GM21526 (cell line): ENCODE data around the gene GCK.

Experiments
- ATAC-seq: cut with Tn5 transposase; IDR thresholded peaks from one replicate; pipeline ENCODE4 v1.9.1; 2021; ENCODE audit warnings: moderate library complexity; ENCODE audit not compliant: unreplicated experiment, low FRiP score

The GCK gene

DNA sequence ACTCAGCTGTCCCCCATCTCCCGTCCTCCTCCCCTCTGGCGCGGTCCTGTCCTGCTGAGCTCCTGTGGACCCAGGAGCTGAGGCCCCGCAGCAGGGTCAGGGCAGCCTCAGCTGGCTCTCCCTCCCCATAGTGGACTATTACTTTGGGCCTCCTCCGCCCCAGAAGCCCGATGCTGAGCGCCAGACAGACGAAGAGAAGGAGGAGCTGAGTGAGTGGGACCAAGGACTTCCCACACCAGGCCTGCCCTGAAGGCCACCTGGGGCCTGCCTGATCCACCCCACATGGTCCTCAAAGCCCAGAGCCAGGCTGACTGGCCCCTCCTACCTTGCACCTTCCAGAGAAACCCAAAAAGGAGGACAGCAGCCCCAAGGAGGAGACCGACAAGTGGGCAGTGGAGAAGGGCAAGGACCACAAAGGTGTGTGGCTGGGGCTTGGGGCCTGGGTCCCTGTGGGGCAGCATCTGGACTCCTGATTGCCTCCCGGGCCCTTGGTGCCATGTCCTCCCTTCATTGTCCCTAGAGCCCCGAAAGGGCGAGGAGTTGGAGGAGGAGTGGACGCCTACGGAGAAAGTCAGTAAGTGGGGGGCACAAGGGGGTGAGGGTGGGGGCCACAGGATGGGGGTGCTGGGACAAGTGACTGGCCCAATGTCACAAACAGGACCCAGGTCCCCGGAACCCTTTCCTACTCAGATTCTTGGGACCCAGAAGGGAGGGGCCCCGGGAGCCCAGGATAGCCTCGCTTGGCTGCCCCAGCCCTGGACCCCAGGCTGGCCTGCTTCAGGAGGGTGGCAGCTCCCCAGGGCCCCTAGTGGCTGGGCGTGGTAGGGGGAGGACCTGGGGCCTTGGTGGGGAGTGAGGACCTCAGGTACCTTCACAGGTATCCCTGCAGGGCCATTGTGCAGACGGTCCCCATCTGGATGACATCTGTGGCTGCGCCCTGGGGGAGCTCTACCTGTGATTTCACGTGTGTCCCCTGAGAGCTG is 80.2 kb downstream of the GCK start:
- no peak for ATAC-seq

GRCh38 chr7:44107961-44108767 is 81.1 kb downstream of the GCK start:
- no peak for ATAC-seq

DNA sequence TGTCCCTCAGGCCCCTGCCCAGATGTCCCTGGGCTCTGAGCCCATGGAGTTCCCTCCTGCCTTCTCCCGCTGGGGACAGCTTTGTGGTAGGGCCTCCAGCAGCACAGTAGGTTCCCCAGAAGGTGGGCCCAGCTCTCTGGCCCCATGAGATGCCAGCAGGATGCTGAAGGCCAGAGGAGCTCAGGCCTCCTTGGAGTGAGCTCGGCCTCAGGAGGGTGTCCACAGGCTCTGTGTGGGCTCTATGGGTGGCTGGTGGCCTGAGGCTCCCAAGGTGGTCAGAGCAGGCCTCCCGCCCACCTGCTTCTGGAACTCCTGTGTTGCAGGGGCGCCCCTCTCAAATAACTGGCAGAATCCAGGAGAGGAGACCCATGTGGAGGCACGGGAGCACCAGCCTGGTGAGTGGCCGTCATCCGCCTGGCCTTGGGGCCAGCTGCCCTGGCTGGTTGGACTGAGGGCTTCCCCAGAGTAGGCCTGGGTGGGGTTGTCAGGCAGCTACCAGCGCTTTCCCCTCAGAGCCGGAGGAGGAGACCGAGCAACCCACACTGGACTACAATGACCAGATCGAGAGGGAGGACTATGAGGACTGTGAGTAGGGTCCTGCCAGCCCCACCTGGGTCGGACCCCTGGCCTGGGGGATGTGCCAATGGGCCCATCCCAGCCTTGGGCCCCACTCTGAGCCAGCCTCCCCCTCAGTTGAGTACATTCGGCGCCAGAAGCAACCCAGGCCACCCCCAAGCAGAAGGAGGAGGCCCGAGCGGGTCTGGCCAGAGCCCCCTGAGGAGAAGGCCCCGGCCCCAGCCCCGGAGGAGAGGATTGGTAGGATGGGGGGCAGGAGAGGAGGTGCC is 81.9 kb downstream of the GCK start:
- ATAC-seq, result no peak

DNA sequence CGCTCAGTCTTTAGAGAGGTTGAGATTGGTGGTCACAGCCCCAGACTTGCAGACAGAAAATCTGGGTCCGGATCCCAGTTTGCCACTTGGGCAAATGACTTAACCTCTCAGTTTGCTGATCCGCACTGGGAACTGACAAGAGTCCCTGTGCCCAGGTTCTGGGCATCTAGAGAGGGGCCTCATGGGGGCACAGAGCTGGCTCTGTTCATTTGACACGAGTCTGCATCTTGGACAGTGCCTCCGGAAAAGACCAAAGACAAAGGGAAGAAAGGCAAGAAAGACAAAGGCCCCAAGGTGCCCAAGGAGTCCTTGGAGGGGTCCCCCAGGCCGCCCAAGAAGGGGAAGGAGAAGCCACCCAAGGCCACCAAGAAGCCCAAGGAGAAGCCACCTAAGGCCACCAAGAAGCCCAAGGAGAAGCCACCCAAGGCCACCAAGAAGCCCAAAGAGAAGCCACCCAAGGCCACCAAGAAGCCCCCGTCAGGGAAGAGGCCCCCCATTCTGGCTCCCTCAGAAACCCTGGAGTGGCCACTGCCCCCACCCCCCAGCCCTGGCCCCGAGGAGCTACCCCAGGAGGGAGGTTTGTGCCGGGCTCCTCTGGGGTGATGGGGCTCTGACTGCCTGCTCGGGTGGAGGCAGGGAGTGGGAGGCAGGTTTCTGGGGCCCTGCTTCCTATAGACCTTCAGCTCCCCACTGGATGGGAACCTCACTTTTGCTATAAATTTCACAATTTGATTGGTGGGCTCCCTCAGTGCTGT is 82.8 kb downstream of the GCK start:
- ATAC-seq, result no peak

DNA sequence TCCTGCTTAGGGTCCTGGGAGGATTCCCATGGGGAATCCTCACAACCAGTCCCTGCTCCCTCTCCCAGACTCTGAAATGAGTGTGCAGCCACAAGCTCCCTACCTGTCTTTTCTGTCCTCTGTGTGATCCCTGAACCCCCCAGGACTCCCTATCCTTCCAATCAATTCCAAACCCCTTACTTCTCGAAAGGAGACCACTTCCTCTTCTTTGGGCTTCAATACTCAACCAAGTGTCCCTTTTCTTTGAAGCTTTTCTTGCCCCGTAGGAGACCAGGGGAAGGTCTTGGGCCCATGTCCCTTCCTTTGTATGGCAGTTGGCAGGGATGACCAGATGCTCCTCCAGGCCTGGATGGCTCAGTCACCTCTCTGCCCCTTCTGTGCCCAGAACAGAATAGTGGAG is 83.4 kb downstream of the GCK start:
- ATAC-seq, result no peak

GRCh38 chr7:44104860-44105771 is 84.1 kb downstream of the GCK start:
- ATAC-seq, result no peak

GRCh38 chr7:44103923-44104859 is 85.0 kb downstream of the GCK start, which contains the start of gene AEBP1:
Gene AEBP1 (plus strand): TSS chr7:44104345. CDS start chr7:44104666, 321 bp downstream.
- ATAC-seq, result no peak

DNA sequence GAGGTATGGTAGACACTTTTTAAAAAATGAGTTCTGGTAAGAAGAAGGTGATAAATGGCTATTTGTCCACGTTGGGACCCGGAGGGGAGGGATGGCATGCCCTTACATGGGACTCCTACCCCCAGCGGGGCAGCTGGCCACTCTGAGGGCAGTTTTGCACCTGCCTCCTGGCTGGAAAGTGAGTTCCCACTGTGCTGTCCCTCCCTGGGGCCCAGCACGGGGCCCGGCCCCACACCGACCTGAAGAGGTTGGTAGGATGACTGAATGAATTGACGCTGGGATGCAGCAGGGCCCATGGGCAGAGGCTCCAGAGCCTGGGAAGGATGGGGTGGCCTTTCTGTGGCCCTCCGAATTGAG is 85.7 kb downstream of the GCK start:
- no peak for ATAC-seq

GRCh38 chr7:44102846-44103565 is 86.2 kb downstream of the GCK start:
- ATAC-seq, result no peak

DNA sequence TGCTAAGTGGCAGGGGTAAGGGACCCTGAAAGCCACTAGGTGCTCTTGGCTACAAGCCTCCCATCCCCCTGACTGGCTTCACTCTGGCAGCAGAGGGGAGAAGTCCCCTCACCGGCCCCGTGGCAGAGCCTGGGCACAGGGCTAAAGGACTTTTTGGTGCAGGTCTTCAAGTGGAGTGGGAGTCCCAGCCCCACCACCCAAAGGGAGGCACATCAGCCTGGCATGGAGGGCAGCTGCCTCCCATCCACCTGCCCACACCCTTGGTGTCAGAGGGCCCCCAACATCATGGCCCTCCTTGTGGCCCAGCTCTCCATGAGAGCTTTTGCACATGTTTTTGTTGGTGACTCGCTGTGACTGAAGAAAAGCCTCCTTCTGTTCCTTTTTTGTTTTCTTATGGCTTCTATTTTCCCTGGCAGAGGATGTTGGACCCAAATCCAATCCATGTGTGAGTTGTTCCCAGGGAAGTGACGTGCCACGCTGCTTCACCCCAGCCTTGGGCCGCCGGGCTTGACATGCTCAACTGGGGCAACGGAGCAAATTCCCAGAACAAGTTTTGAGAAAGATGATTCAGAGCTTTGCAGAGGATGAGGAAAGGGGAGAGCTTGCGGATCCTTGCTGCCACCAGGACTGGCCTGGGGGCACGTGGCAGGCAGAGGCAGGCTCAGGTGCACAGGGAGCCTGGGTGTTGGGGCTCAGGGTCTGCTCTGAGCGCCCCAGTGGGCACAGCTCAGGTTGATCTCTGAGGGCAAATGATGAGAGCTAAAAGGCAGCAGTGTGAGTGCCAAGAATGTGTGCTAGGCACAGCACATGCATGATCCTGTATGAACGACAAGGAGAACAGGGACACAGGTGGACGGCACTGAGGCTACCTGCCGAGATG is 87.0 kb downstream of the GCK start:
- no peak for ATAC-seq

DNA sequence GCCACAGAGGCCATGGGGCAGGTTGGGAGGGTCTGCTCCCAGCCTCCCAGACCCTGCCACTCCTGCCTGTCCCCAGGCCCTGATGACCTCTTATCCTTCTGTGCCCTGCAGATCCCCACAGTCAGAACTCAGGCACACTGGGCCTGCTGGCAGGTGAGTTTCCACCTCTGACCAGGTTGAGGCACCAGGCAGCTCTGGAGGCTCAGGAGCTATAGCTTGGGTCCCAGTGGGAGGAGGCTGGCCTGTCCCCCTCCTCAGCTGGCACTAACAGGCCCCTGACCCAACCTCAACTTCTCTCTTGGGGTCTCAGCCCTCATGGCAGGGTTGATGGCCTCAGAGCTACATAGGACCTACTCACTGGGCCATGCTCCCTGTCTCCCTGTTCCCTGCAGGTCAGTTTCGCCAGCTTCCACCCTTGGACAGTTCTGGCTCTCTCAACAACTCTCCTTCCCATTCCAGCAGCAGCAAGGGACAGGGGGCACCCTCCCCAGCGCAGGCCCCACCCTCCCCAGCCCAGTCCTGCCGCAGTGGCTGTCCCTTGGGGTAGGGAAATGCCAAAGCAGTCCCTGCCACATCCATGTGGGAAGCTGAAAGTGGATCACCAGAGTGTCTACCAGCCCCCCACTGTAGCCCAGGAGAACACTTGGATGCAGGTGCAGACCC is 87.8 kb downstream of the GCK start:
- ATAC-seq, result no peak

DNA sequence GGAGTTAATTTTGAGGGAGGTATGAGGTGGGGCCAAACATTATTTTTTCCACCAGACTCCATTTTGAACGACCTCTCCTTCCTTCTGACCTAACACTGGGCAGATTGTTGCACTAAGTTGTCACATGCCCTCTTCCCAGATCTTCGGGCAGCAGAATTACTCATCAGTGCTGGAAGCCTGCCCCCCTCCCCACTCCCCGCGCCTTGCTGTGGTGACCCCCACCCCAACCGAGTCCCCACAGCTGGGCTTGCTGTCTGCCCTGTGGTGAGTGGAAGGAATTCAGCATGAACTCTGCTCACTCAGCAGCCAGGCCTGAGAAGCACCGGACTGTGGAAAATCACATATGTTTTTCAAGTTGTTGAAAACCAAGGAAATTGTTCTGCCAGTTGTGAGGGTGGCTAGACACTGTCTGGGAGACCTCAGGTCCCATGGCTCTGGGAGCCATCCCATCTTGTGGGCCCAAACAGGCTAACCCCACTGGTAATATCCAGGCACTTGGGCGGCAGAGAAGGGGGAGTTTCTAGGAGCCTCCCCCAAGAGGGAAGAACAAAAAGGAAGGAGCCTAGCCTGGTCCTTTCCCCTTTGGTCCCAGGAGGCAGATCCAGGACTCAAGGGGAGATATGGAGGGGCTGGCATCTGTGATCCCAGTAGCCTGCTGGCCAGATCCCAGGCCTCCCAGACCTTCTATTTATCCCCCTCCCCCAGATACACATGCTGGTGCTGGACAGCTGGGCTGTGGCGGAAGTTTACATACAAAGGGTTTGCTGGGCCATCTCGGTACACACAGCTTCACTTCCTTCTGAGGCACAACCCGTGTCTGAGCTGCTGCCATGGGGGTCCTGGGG is 88.6 kb downstream of the GCK start:
- ATAC-seq, result no peak

DNA sequence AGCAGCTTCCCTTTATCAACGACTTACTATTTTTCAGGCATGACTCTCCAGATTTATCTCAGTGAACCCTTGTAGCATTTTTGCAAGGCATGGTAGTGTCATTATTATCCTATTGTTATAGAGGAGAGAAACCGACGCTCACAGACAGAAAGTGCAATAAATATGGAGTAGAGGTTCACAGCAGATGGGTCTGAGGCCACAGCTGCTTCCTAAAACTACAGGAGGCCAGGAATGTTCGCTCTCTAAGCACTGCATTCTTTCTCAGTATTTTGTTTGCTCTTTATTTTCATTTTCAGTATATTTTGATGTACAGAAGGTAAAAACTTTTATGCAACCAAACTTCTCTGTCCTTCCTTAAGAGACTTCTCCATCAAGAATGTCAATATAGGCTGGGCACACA is 89.6 kb downstream of the GCK start:
- no peak for ATAC-seq

GRCh38 chr7:44098092-44099068 is 90.9 kb downstream of the GCK start:
- no peak for ATAC-seq
